ACC112 (cell line): ENCODE data around the gene HELT.
"Not testable (repeated sequence)": the region's sequence is repeated elsewhere in the genome, so short reads cannot be mapped to it uniquely, and the experiment has no call there.

Experiments used
- H2AFZ ChIP-seq: fragments of 200-600 bp; sonication (generic); one replicate; pipeline ENCODE4 v1.6.0; 2017; ENCODE audit warnings: antibody characterized with exemption, low read length; ENCODE audit not compliant: unreplicated experiment
- H3K27ac ChIP-seq: fragments of 200-600 bp; sonication (generic); 2 replicates; pipeline ENCODE4 v1.5.1; 2014; ENCODE audit warnings: low read depth, mild to moderate bottlenecking, antibody characterized with exemption, low read length, moderate library complexity
- H3K27me3 ChIP-seq: fragments of 200-600 bp; sonication (generic); 2 replicates; pipeline ENCODE4 v1.6.1; 2014; ENCODE audit warnings: mild to moderate bottlenecking, antibody characterized with exemption, low read length, moderate library complexity, mixed read lengths; ENCODE audit not compliant: insufficient read depth
- H3K36me3 ChIP-seq: fragments of 200-600 bp; sonication (generic); 2 replicates; pipeline ENCODE4 v1.6.1; 2016; ENCODE audit warnings: mild to moderate bottlenecking, antibody characterized with exemption, low read length, moderate library complexity, mixed read lengths; ENCODE audit not compliant: insufficient read depth
- H3K4me1 ChIP-seq: fragments of 200-600 bp; sonication (generic); one replicate; pipeline ENCODE4 v1.6.1; 2016; ENCODE audit warnings: low read length, mixed read lengths; ENCODE audit not compliant: insufficient read depth, unreplicated experiment, control insufficient read depth
- H3K4me3 ChIP-seq: fragments of 200-600 bp; sonication (generic); 2 replicates; pipeline ENCODE4 v1.5.1; 2014; ENCODE audit warnings: mild to moderate bottlenecking, low read depth, low read length
- H3K79me2 ChIP-seq: fragments of 200-600 bp; sonication (generic); one replicate; pipeline ENCODE4 v1.6.0; 2016; ENCODE audit warnings: low read length; ENCODE audit not compliant: control insufficient read depth, unreplicated experiment, insufficient read depth

HELT gene

DNA sequence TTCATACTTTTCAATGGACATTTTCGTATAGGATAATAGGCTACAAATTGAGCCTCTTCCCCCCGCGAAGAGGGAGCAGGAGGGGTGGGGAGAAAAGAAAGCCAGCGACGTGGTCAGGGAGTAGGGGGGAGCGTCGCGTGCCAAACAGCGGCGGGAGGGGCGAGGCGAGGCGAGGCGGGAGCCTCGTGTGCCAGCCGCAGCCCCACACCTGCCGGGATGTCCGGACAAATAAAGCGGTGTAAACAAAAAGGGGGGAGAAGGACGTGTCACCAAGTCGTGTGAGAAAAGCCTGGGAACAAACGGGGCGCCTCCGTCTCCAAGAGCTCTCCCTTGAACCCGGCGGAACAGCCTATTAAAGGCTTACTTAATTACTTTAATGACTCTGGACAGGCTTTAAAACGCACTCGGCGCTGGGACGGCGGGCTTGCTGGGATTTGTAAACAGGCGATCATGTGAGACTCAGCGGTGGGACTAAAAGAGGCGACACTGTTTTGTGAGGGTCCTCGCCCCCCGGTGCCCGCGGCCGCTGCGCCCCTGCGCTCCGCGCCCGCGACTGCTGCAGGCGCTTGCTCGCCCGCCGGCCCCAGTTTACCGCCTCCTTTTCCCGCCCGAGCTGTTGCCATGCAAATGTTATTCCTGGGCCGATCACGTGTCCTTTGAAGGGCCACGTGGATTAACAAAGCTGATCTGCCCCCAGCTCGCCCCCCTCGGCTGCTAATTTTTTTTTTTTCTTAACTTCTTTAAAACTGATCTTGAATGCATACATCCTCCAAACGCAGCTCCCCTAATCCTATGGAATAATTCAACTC, at the start of gene HELT:
Gene HELT (plus strand): TSS at position 527 of the 809 bp plus-strand sequence. CDS start 439 bp downstream, outside the sequence.
- Histone ChIP-seq H3K36me3 (no peaks in the 10 kb centered on the region), H2AFZ (no peak within 1 kb of the TSS), H3K79me2 (no peaks in the 10 kb centered on the region), H3K27ac (no peak within 1 kb of the TSS), H3K4me1 (no peaks in the 10 kb centered on the region), H3K27me3 (peaks cover 99% of the 10 kb centered on the region), H3K4me3 (no peak within 1 kb of the TSS)

DNA sequence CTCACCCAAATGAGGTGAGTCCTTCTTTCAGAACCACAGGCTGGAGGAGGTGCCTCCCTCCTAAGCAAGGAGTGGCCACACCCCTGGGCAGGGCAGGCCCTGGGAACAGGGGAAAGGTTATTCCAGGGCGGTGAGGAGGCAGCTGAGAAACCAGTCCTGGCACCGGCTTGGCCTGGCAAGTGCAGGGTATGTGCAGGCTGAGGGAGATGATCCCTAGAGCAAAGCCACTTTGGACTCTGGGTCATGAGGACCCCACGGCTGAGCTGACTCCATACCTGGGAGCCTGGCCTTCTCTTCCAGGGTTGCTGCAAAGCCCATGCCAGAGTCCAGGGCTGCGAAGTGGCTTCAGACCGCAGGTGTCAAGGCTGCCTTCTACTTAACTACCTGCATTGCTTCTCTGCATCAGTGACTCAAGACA, 49.5 kb upstream of the HELT start:
- Histone ChIP-seq H3K4me1 (no peaks in the 10 kb centered on the region), H2AFZ (no peak overlapping the region), H3K27me3 (peaks cover 24% of the 10 kb centered on the region; the same call in 1 of the 2 replicates), H3K79me2 (no peaks in the 10 kb centered on the region), H3K27ac (no peak overlapping the region), H3K4me3 (no peak overlapping the region), H3K36me3 (no peaks in the 10 kb centered on the region)

GRCh38 chr4:184969610-184970009, 48.7 kb upstream of the HELT start:
- H3K4me1 ChIP-seq: no peaks in the 10 kb centered on the region
- H2AFZ ChIP-seq: no peak overlapping the region
- no peaks in the 10 kb centered on the region for H3K36me3 ChIP-seq
- H3K4me3 ChIP-seq: no peak overlapping the region
- H3K27ac ChIP-seq: no peak overlapping the region
- no peaks in the 10 kb centered on the region for H3K79me2 ChIP-seq
- peaks cover 27% of the 10 kb centered on the region for H3K27me3 ChIP-seq

DNA sequence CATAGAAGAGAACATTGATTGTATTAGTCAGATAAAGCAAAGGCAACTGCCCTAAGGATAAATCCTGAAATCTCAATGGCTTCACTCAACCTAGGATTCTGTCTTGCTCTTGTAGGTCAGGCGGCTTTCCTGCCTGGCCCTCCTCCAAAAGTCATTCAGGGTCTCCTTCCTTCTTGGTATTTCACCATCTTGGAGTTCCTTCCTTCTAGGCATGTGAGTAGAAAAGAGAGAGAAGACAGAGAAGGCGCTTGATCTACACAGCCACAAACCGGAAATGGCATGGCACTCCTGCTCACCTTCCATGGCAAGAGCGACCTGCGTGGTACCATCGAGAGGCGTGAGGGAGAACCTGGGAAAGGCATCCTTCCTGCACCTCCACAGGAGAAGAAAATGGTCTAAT, 45.3 kb upstream of the HELT start:
- no peak overlapping the region for H3K27ac ChIP-seq
- no peaks in the 10 kb centered on the region for H3K4me1 ChIP-seq
- no peaks in the 10 kb centered on the region for H3K36me3 ChIP-seq
- H3K4me3 ChIP-seq: no peak overlapping the region
- H3K79me2 ChIP-seq: no peaks in the 10 kb centered on the region
- peaks cover 36% of the 10 kb centered on the region for H3K27me3 ChIP-seq
- H2AFZ ChIP-seq: no peak overlapping the region

DNA sequence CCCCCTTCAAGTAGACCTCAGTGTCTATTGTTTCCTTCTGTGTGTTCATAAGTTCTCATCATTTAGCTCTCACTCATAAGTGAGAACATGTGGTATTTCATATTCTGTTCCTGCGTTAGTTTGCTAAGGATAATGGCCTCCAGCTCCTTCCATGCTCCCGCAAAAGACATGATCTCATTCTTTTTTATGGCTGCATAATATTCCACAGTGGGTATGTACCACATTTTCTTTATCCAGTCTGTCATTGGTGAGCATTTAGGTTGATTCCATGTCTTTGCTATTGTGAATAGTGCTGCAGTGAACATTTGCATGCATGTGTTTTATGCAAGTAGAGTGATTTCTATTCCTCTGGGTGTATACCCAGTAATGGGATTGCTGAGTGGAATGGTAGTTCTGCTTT, 41.9 kb upstream of the HELT start:
- not testable (repeated sequence) for H3K36me3 ChIP-seq, H2AFZ ChIP-seq, H3K4me1 ChIP-seq, H3K79me2 ChIP-seq, H3K27ac ChIP-seq, H3K4me3 ChIP-seq
- H3K27me3 ChIP-seq: peaks cover 59% of the 10 kb centered on the region

GRCh38 chr4:184977747-184978146, 40.5 kb upstream of the HELT start:
- no peak overlapping the region for H3K27ac ChIP-seq
- H2AFZ ChIP-seq: no peak overlapping the region
- H3K36me3 ChIP-seq: no peaks in the 10 kb centered on the region
- peaks cover 55% of the 10 kb centered on the region for H3K27me3 ChIP-seq
- no peaks in the 10 kb centered on the region for H3K4me1 ChIP-seq
- no peak overlapping the region for H3K4me3 ChIP-seq
- no peaks in the 10 kb centered on the region for H3K79me2 ChIP-seq

- Histone ChIP-seq H3K27me3 (peaks cover 57% of the 10 kb centered on the region), H3K4me1 (no peaks in the 10 kb centered on the region), H3K79me2 (no peaks in the 10 kb centered on the region), H2AFZ (no peak overlapping the region), H3K36me3 (no peaks in the 10 kb centered on the region), H3K27ac (no peak overlapping the region), H3K4me3 (no peak overlapping the region)
Observed at GRCh38 chr4:184978211-184978610, 40.1 kb upstream of the HELT start.

GRCh38 chr4:184979461-184980124, 38.7 kb upstream of the HELT start:
- Histone ChIP-seq H3K4me3 (no peak overlapping the region), H3K79me2 (no peaks in the 10 kb centered on the region), H2AFZ (no peak overlapping the region), H3K4me1 (no peaks in the 10 kb centered on the region), H3K36me3 (no peaks in the 10 kb centered on the region), H3K27me3 (peaks cover 61% of the 10 kb centered on the region), H3K27ac (no peak overlapping the region)

DNA sequence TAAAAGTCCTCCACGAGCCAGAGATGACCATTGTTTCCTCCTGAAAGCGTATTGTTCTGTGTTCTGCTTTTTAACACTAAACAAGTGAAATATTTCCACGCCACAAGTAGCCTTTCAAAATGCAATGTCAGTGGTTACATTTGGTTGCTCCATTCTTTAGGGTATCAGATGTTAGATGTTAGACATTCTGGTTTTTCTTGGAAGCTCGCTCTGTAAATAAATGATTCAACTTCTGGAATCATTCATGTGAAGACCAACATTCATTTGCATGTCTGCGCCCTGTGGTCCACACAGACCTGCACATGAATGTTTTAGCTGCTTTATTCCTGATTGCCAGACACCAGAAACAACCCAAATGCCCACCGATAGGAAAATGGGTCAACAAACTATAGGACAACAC, 38.0 kb upstream of the HELT start:
- Histone ChIP-seq H3K27me3 (peaks cover 62% of the 10 kb centered on the region), H3K36me3 (no peaks in the 10 kb centered on the region), H3K79me2 (no peaks in the 10 kb centered on the region), H3K27ac (no peak overlapping the region), H3K4me1 (no peaks in the 10 kb centered on the region), H3K4me3 (no peak overlapping the region), H2AFZ (no peak overlapping the region)

GRCh38 chr4:184983672-184984356, 34.5 kb upstream of the HELT start:
- Histone ChIP-seq H3K27me3 (peaks cover 69% of the 10 kb centered on the region), H3K36me3 (no peaks in the 10 kb centered on the region), H3K79me2 (no peaks in the 10 kb centered on the region), H3K27ac (no peak overlapping the region), H2AFZ (no peak overlapping the region), H3K4me3 (no peak overlapping the region), H3K4me1 (no peaks in the 10 kb centered on the region)
